ENCODE data around the gene TCEA3. TPM values are rescaled to one million over a fixed set of nuclear protein-coding genes. Genes with fewer than 3 reads are reported as not detected.

Gene TCEA3
- total and polyA plus RNA-seq, 2 experiments from 2014 or later: 9.2 to 23.2 TPM

GRCh38 chr1:23471473-23472075, 47.0 kb upstream of the TCEA3 start:
- Histone ChIP-seq H3K27me3 (replicated peaks; ENCODE audit: insufficient read depth) (no peaks in the 10 kb centered on the region), H3K9ac (no peak overlapping the region), H3F3A (ENCODE audit: insufficient read depth) (peaks cover 43% of the 10 kb centered on the region), H3K9me3 (ENCODE audit: low read depth) (no peaks in the 10 kb centered on the region), H3K4me2 (ENCODE audit: unreplicated experiment) (no peak overlapping the region), H3K9me2 (ENCODE audit: insufficient read depth) (no peaks in the 10 kb centered on the region), H3K79me2 (ENCODE audit: insufficient read depth) (peaks cover 10% of the 10 kb centered on the region), H3K36me3 (ENCODE audit: low read depth) (no peaks in the 10 kb centered on the region), H3K4me1 (ENCODE audit: insufficient read depth) (peaks cover 49% of the 10 kb centered on the region), H3K27ac (no peak overlapping the region), H2AFZ (no peak overlapping the region), H3K4me3 (no peak overlapping the region), H4K20me1 (ENCODE audit: insufficient read depth) (no peaks in the 10 kb centered on the region)
- TF ChIP-seq EZH2 (IDR thresholded peaks at IDR 0.05; ENCODE audit: insufficient read depth, poor library complexity, severe bottlenecking) (no peak), EZH2phosphoT487 (IDR thresholded peaks at IDR 0.05; ENCODE audit: insufficient read depth, low read depth) (no peak)
- in situ Hi-C loops (cut with MboI): no loop called here
- DNase-seq: no peak
- WGBS, 2 experiments (ENCODE audit: low coverage in 1 of 2, low lambda C conversion rate in 2 of 2, missing lambda C conversion rate in 2 of 2): 52 to 57% methylated on average over 4 of the region's 4 CpGs

- in situ Hi-C loops (cut with MboI): no loop called here
- DNase-seq: peak; percentile 76
- Histone ChIP-seq H3K27ac (peak overlapping the region; percentile 69), H3K4me3 (no peak overlapping the region), H3K9me3 (ENCODE audit: low read depth) (no peaks in the 10 kb centered on the region), H3K9ac (peak overlapping the region; percentile 34), H3K79me2 (ENCODE audit: insufficient read depth) (peaks cover 17% of the 10 kb centered on the region), H3K4me2 (ENCODE audit: unreplicated experiment) (peak overlapping the region; percentile 13), H3K9me2 (ENCODE audit: insufficient read depth) (no peaks in the 10 kb centered on the region), H3K4me1 (ENCODE audit: insufficient read depth) (peaks cover 42% of the 10 kb centered on the region), H3K36me3 (ENCODE audit: low read depth) (no peaks in the 10 kb centered on the region), H2AFZ (no peak overlapping the region), H4K20me1 (ENCODE audit: insufficient read depth) (no peaks in the 10 kb centered on the region), H3K27me3 (replicated peaks; ENCODE audit: insufficient read depth) (no peaks in the 10 kb centered on the region), H3F3A (ENCODE audit: insufficient read depth) (peaks cover 32% of the 10 kb centered on the region)
- no peak for TF ChIP-seq EZH2phosphoT487 (IDR thresholded peaks at IDR 0.05; ENCODE audit: insufficient read depth, low read depth)
- TF ChIP-seq EZH2 (IDR thresholded peaks at IDR 0.05; ENCODE audit: insufficient read depth, poor library complexity, severe bottlenecking): no peak
- 45 to 52% methylated on average over 12 of the region's 12 CpGs for WGBS, 2 experiments (ENCODE audit: low coverage in 1 of 2, low lambda C conversion rate in 2 of 2, missing lambda C conversion rate in 2 of 2)
Observed at GRCh38 chr1:23470282-23471070, 45.9 kb upstream of the TCEA3 start.

GRCh38 chr1:23469372-23469982, 44.9 kb upstream of the TCEA3 start:
- no peak for TF ChIP-seq EZH2 (IDR thresholded peaks at IDR 0.05; ENCODE audit: insufficient read depth, poor library complexity, severe bottlenecking)
- no peak for TF ChIP-seq EZH2phosphoT487 (IDR thresholded peaks at IDR 0.05; ENCODE audit: insufficient read depth, low read depth)
- 71 to 74% methylated on average over 5 of the region's 5 CpGs for WGBS, 2 experiments (ENCODE audit: low coverage in 1 of 2, low lambda C conversion rate in 2 of 2, missing lambda C conversion rate in 2 of 2)
- H3K9ac ChIP-seq: no peak overlapping the region
- no peaks in the 10 kb centered on the region for H3K9me2 ChIP-seq (ENCODE audit: insufficient read depth)
- no peaks in the 10 kb centered on the region for H3K27me3 ChIP-seq (replicated peaks; ENCODE audit: insufficient read depth)
- no peaks in the 10 kb centered on the region for H3K36me3 ChIP-seq (ENCODE audit: low read depth)
- H3K4me3 ChIP-seq: no peak overlapping the region
- no peaks in the 10 kb centered on the region for H4K20me1 ChIP-seq (ENCODE audit: insufficient read depth)
- no peaks in the 10 kb centered on the region for H3K9me3 ChIP-seq (ENCODE audit: low read depth)
- H2AFZ ChIP-seq: no peak overlapping the region
- no peak for DNase-seq
- H3K79me2 ChIP-seq (ENCODE audit: insufficient read depth): peaks cover 17% of the 10 kb centered on the region
- H3K4me1 ChIP-seq (ENCODE audit: insufficient read depth): peaks cover 33% of the 10 kb centered on the region
- in situ Hi-C loops (cut with MboI): no loop called here
- peaks cover 22% of the 10 kb centered on the region for H3F3A ChIP-seq (ENCODE audit: insufficient read depth)
- H3K4me2 ChIP-seq (ENCODE audit: unreplicated experiment): no peak overlapping the region
- H3K27ac ChIP-seq: peak overlapping the region; percentile 69; the same call in 1 of the 2 replicates

- no peak overlapping the region for H3K4me3 ChIP-seq
- no peaks in the 10 kb centered on the region for H3K27me3 ChIP-seq (replicated peaks; ENCODE audit: insufficient read depth)
- no peaks in the 10 kb centered on the region for H4K20me1 ChIP-seq (ENCODE audit: insufficient read depth)
- no peaks in the 10 kb centered on the region for H3K9me3 ChIP-seq (ENCODE audit: low read depth)
- H3K9me2 ChIP-seq (ENCODE audit: insufficient read depth): no peaks in the 10 kb centered on the region
- TF ChIP-seq EZH2 (IDR thresholded peaks at IDR 0.05; ENCODE audit: insufficient read depth, poor library complexity, severe bottlenecking): no peak
- TF ChIP-seq EZH2phosphoT487 (IDR thresholded peaks at IDR 0.05; ENCODE audit: insufficient read depth, low read depth): no peak
- no peak overlapping the region for H2AFZ ChIP-seq
- no peak overlapping the region for H3K4me2 ChIP-seq (ENCODE audit: unreplicated experiment)
- H3K36me3 ChIP-seq (ENCODE audit: low read depth): no peaks in the 10 kb centered on the region
- peaks cover 35% of the 10 kb centered on the region for H3K4me1 ChIP-seq (ENCODE audit: insufficient read depth)
- 97 to 98% methylated on average over 3 of the region's 3 CpGs for WGBS, 2 experiments (ENCODE audit: low coverage in 1 of 2, low lambda C conversion rate in 2 of 2, missing lambda C conversion rate in 2 of 2)
- peaks cover 17% of the 10 kb centered on the region for H3K79me2 ChIP-seq (ENCODE audit: insufficient read depth)
- no peak overlapping the region for H3K27ac ChIP-seq
- in situ Hi-C loops (cut with MboI): no loop called here
- H3K9ac ChIP-seq: no peak overlapping the region
- H3F3A ChIP-seq (ENCODE audit: insufficient read depth): peaks cover 10% of the 10 kb centered on the region
- DNase-seq: no peak
Observed at GRCh38 chr1:23466423-23466989, 42.0 kb upstream of the TCEA3 start.

Measured in GM23248 (cell line).